ENCODE data around the gene SPAG17. TPM values are rescaled to one million over a fixed set of nuclear protein-coding genes. Genes with fewer than 3 reads are reported as not detected.

Gene SPAG17
- total RNA-seq, 1 donor from 2014 or later = 1.9 TPM

- Mint-ChIP-seq H3K4me3 (ENCODE audit: unreplicated experiment) (no peak overlapping the region), H3K36me3 (ENCODE audit: low read depth, unreplicated experiment) (no peaks in the 10 kb centered on the region), H3K27me3 (ENCODE audit: low read depth, unreplicated experiment) (no peaks in the 10 kb centered on the region), H3K9me3 (ENCODE audit: unreplicated experiment) (no peaks in the 10 kb centered on the region), H3K4me1 (ENCODE audit: low read depth, unreplicated experiment) (peaks cover 6% of the 10 kb centered on the region), H3K27ac (ENCODE audit: unreplicated experiment) (no peak overlapping the region)
- no peak overlapping the region for H3K4me2 ChIP-seq (ENCODE audit: low read length)
- H3K9ac ChIP-seq (ENCODE audit: low read length) = no peak overlapping the region
- H4K20me1 ChIP-seq (ENCODE audit: insufficient read depth, low read length) = no peaks in the 10 kb centered on the region
- no peak for TF ChIP-seq CTCF (IDR thresholded peaks at IDR 0.05; ENCODE audit: insufficient read depth, low read depth, low read length)
- no peak for TF ChIP-seq EZH2 (IDR thresholded peaks at IDR 0.05; ENCODE audit: insufficient read depth, low read length)
- no peaks in the 10 kb centered on the region for H3K79me2 ChIP-seq (ENCODE audit: insufficient read depth, low read length)
- H3K27ac ChIP-seq (ENCODE audit: low read depth, low read length) = no peak overlapping the region
- FAIRE-seq (no peak), DNase-seq (ENCODE audit: low read depth) (no peak)
- H3K36me3 ChIP-seq (ENCODE audit: insufficient read depth, low read length) = no peaks in the 10 kb centered on the region
- no peaks in the 10 kb centered on the region for H3K9me3 ChIP-seq (ENCODE audit: insufficient read depth, low read depth, low read length)
- H3K4me1 ChIP-seq (ENCODE audit: insufficient read depth, low read length) = no peaks in the 10 kb centered on the region
- no peak overlapping the region for H2AFZ ChIP-seq (ENCODE audit: low read depth, low read length)
- H3K4me3 ChIP-seq (ENCODE audit: insufficient read depth, low read depth, low read length) = no peak overlapping the region
- H3K27me3 ChIP-seq (ENCODE audit: insufficient read depth, low read length) = no peaks in the 10 kb centered on the region
Observed at GRCh38 chr1:118081387-118081786, 103.6 kb downstream of the SPAG17 start.

GRCh38 chr1:118077331-118078045, 107.5 kb downstream of the SPAG17 start:
- TF ChIP-seq EZH2 (IDR thresholded peaks at IDR 0.05; ENCODE audit: insufficient read depth, low read length) = no peak
- TF ChIP-seq CTCF (IDR thresholded peaks at IDR 0.05; ENCODE audit: insufficient read depth, low read depth, low read length) = peak; percentile 60
- H3K4me1 Mint-ChIP-seq (ENCODE audit: low read depth, unreplicated experiment) = peaks cover 6% of the 10 kb centered on the region
- H3K9me3 Mint-ChIP-seq (ENCODE audit: unreplicated experiment) = no peaks in the 10 kb centered on the region
- DNase-seq (ENCODE audit: low read depth) (no peak), FAIRE-seq (peak; percentile 63)
- H3K36me3 ChIP-seq (ENCODE audit: insufficient read depth, low read length) = no peaks in the 10 kb centered on the region
- H3K27ac ChIP-seq (ENCODE audit: low read depth, low read length) = no peak overlapping the region
- no peaks in the 10 kb centered on the region for H4K20me1 ChIP-seq (ENCODE audit: insufficient read depth, low read length)
- H3K4me1 ChIP-seq (ENCODE audit: insufficient read depth, low read length) = no peaks in the 10 kb centered on the region
- no peaks in the 10 kb centered on the region for H3K27me3 ChIP-seq (ENCODE audit: insufficient read depth, low read length)
- H3K9me3 ChIP-seq (ENCODE audit: insufficient read depth, low read depth, low read length) = no peaks in the 10 kb centered on the region
- H3K36me3 Mint-ChIP-seq (ENCODE audit: low read depth, unreplicated experiment) = no peaks in the 10 kb centered on the region
- no peak overlapping the region for H3K9ac ChIP-seq (ENCODE audit: low read length)
- no peaks in the 10 kb centered on the region for H3K79me2 ChIP-seq (ENCODE audit: insufficient read depth, low read length)
- H3K4me3 Mint-ChIP-seq (ENCODE audit: unreplicated experiment) = no peak overlapping the region
- H3K4me2 ChIP-seq (ENCODE audit: low read length) = no peak overlapping the region
- H2AFZ ChIP-seq (ENCODE audit: low read depth, low read length) = no peak overlapping the region
- H3K27me3 Mint-ChIP-seq (ENCODE audit: low read depth, unreplicated experiment) = no peaks in the 10 kb centered on the region
- H3K27ac Mint-ChIP-seq (ENCODE audit: unreplicated experiment) = peak overlapping the region; percentile 85
- H3K4me3 ChIP-seq (ENCODE audit: insufficient read depth, low read depth, low read length) = no peak overlapping the region

GRCh38 chr1:118075116-118075515, 109.9 kb downstream of the SPAG17 start:
- H3K27me3 ChIP-seq (ENCODE audit: insufficient read depth, low read length) = no peaks in the 10 kb centered on the region
- no peaks in the 10 kb centered on the region for H3K36me3 ChIP-seq (ENCODE audit: insufficient read depth, low read length)
- peak; percentile 13 for DNase-seq (ENCODE audit: low read depth)
- H3K4me1 ChIP-seq (ENCODE audit: insufficient read depth, low read length) = no peaks in the 10 kb centered on the region
- no peaks in the 10 kb centered on the region for H3K27me3 Mint-ChIP-seq (ENCODE audit: low read depth, unreplicated experiment)
- no peak overlapping the region for H3K9ac ChIP-seq (ENCODE audit: low read length)
- H3K27ac Mint-ChIP-seq (ENCODE audit: unreplicated experiment) = no peak overlapping the region
- H3K27ac ChIP-seq (ENCODE audit: low read depth, low read length) = no peak overlapping the region
- no peak overlapping the region for H3K4me2 ChIP-seq (ENCODE audit: low read length)
- H3K4me3 ChIP-seq (ENCODE audit: insufficient read depth, low read depth, low read length) = no peak overlapping the region
- H3K36me3 Mint-ChIP-seq (ENCODE audit: low read depth, unreplicated experiment) = no peaks in the 10 kb centered on the region
- TF ChIP-seq CTCF (IDR thresholded peaks at IDR 0.05; ENCODE audit: insufficient read depth, low read depth, low read length) (no peak), EZH2 (IDR thresholded peaks at IDR 0.05; ENCODE audit: insufficient read depth, low read length) (no peak)
- H3K4me3 Mint-ChIP-seq (ENCODE audit: unreplicated experiment) = no peak overlapping the region
- H4K20me1 ChIP-seq (ENCODE audit: insufficient read depth, low read length) = no peaks in the 10 kb centered on the region
- no peaks in the 10 kb centered on the region for H3K9me3 Mint-ChIP-seq (ENCODE audit: unreplicated experiment)
- FAIRE-seq = no peak
- no peaks in the 10 kb centered on the region for H3K9me3 ChIP-seq (ENCODE audit: insufficient read depth, low read depth, low read length)
- H3K4me1 Mint-ChIP-seq (ENCODE audit: low read depth, unreplicated experiment) = peaks cover 6% of the 10 kb centered on the region
- no peaks in the 10 kb centered on the region for H3K79me2 ChIP-seq (ENCODE audit: insufficient read depth, low read length)
- no peak overlapping the region for H2AFZ ChIP-seq (ENCODE audit: low read depth, low read length)

Measured in astrocyte (in vitro differentiated cells and primary cell).